ENCODE measurements around the gene CORO2A. TPM values are rescaled to one million over a fixed set of nuclear protein-coding genes. Genes with fewer than 3 reads are reported as not detected.

Gene CORO2A
- polyA plus RNA-seq, 1 of the 3 experiments (the other 2 are of a cell fraction): 2.3 TPM

- H3K27ac ChIP-seq (ENCODE audit: low read depth in 2 of 2, low read length in 1 of 2): no peak overlapping the region
- H3K27me3 ChIP-seq (ENCODE audit: insufficient read depth): no peaks in the 10 kb centered on the region
- H3K9ac ChIP-seq: no peak overlapping the region
- no peaks in the 10 kb centered on the region for H3F3A ChIP-seq (replicated peaks; ENCODE audit: insufficient read depth)
- H2AFZ ChIP-seq (ENCODE audit: low read depth): no peak overlapping the region
- POLR2A ChIA-PET: no interaction called here
- no peaks in the 10 kb centered on the region for H3K79me2 ChIP-seq (ENCODE audit: insufficient read depth)
- no peaks in the 10 kb centered on the region for H3K9me3 ChIP-seq
- H3K4me3 ChIP-seq (ENCODE audit: low read depth in 2 of 2, low read length in 1 of 2): no peak overlapping the region
- peaks cover 7 to 29% of the 10 kb centered on the region in 2 experiments; a peak in 3 of 4 replicates for H3K4me1 ChIP-seq (ENCODE audit: control insufficient read depth in 1 of 2, insufficient read depth in 2 of 2, low read depth in 1 of 2, low read length in 1 of 2)
- CTCF ChIA-PET: interaction anchor here (1.3 kb wide), 1 partner anchor 26 kb away, joined by 3 read pairs; no protein-coding TSS in a partner anchor
- no peak overlapping the region for H3K4me2 ChIP-seq
- no peaks in the 10 kb centered on the region for H4K20me1 ChIP-seq (ENCODE audit: insufficient read depth)
- H3K36me3 ChIP-seq (replicated peaks in 1 of 2; ENCODE audit: control insufficient read depth in 1 of 2, insufficient read depth in 2 of 2, low read length in 1 of 2): no peaks in the 10 kb centered on the region
- TF ChIP-seq MXI1 (IDR thresholded peaks at IDR 0.05; ENCODE audit: low read depth, low read length) (no peak), POLR2AphosphoS5 (IDR thresholded peaks at IDR 0.05; ENCODE audit: low read depth, low read length) (no peak), FOXM1 (IDR thresholded peaks at IDR 0.05; ENCODE audit: low read depth) (no peak), TAF1 (IDR thresholded peaks at IDR 0.05; ENCODE audit: borderline replicate concordance, low read depth, low read length) (no peak), NFIC (IDR thresholded peaks at IDR 0.05; ENCODE audit: borderline replicate concordance) (no peak)
- DNase-seq: no peak
- no peaks in the 10 kb centered on the region for H3K9me2 ChIP-seq
- 85% methylated on average over 7 of the region's 7 CpGs for WGBS (ENCODE audit: low lambda C conversion rate)
Observed at GRCh38 chr9:98164912-98165311, 27.5 kb downstream of the CORO2A start.

- H3K4me1 ChIP-seq (ENCODE audit: control insufficient read depth in 1 of 2, insufficient read depth in 2 of 2, low read depth in 1 of 2, low read length in 1 of 2): peaks cover 0 to 7% of the 10 kb centered on the region in 2 experiments; a peak in 2 of 4 replicates
- no peaks in the 10 kb centered on the region for H3F3A ChIP-seq (replicated peaks; ENCODE audit: insufficient read depth)
- ChIA-PET CTCF (no interaction called here), POLR2A (no interaction called here)
- no peaks in the 10 kb centered on the region for H3K9me3 ChIP-seq
- H3K9me2 ChIP-seq: no peaks in the 10 kb centered on the region
- no peak overlapping the region for H3K4me2 ChIP-seq
- no peak overlapping the region for H2AFZ ChIP-seq (ENCODE audit: low read depth)
- H3K4me3 ChIP-seq (ENCODE audit: low read depth in 2 of 2, low read length in 1 of 2): no peak overlapping the region
- no peak overlapping the region for H3K27ac ChIP-seq (ENCODE audit: low read depth in 2 of 2, low read length in 1 of 2)
- no peak for DNase-seq
- H3K9ac ChIP-seq: no peak overlapping the region
- no peaks in the 10 kb centered on the region for H4K20me1 ChIP-seq (ENCODE audit: insufficient read depth)
- WGBS (ENCODE audit: low lambda C conversion rate): 83% methylated on average over 12 of the region's 12 CpGs
- no peak for TF ChIP-seq IRF3 (IDR thresholded peaks at IDR 0.05; ENCODE audit: low read depth, low read length)
- TF ChIP-seq FOSL2 (IDR thresholded peaks at IDR 0.05; ENCODE audit: borderline replicate concordance, low read depth): no peak
- no peak for TF ChIP-seq USF2 (IDR thresholded peaks at IDR 0.05; ENCODE audit: borderline replicate concordance, low read depth, low read length)
- TF ChIP-seq ZBTB33 (IDR thresholded peaks at IDR 0.05; ENCODE audit: borderline replicate concordance, low read depth): no peak
- no peak for TF ChIP-seq REST (IDR thresholded peaks at IDR 0.05; ENCODE audit: low read depth, low read length)
- TF ChIP-seq FOXM1 (IDR thresholded peaks at IDR 0.05; ENCODE audit: low read depth): no peak
- no peaks in the 10 kb centered on the region for H3K27me3 ChIP-seq (ENCODE audit: insufficient read depth)
- H3K79me2 ChIP-seq (ENCODE audit: insufficient read depth): no peaks in the 10 kb centered on the region
- no peaks in the 10 kb centered on the region for H3K36me3 ChIP-seq (replicated peaks in 1 of 2; ENCODE audit: control insufficient read depth in 1 of 2, insufficient read depth in 2 of 2, low read length in 1 of 2)
Observed at GRCh38 chr9:98162613-98163012, 29.8 kb downstream of the CORO2A start.
